ENCODE measurements around the gene METTL9.

Gene METTL9

GRCh38 chr16:21641916-21642315 is 42.5 kb downstream of the METTL9 start:
- intact Hi-C loops (cut with DNase I; ENCODE audit: low total_unique reads), result no loop called here
- no peak for DNase-seq
- Histone ChIP-seq H3K27ac (no peak overlapping the region), H3K36me3 (peaks cover 0 to 7% (median 7%) of the 10 kb centered on the region in 3 donors), H3K27me3 (no peaks in the 10 kb centered on the region), H3K4me3 (no peak overlapping the region), H3K9me3 (no peaks in the 10 kb centered on the region), H3K4me1 (no peaks in the 10 kb centered on the region)
- TF ChIP-seq CTCF (IDR thresholded peaks at IDR 0.05), result no peak

DNA sequence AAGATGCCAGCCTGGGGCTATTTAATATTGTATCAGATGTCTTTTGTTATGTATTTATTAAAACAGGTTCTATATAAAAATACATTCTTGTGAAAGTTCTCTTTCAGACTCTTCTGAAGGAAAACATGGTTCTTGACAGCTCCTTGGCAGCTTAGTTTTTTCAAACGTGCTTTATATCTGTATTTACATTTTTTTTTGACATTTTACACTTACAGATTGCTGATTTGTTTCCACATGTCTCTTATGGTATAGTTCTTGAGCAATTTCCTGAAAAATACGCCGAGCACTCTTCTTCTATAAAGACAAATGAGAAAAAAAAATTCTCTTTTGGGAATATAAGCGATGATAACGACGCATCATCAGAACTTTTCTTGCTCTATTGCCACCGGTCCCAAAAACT is 43.5 kb downstream of the METTL9 start:
- intact Hi-C loops (cut with DNase I; ENCODE audit: low total_unique reads), result no loop called here
- TF ChIP-seq CTCF (IDR thresholded peaks at IDR 0.05), result no peak
- Histone ChIP-seq H3K9me3 (no peaks in the 10 kb centered on the region), H3K4me1 (no peaks in the 10 kb centered on the region), H3K27ac (no peak overlapping the region), H3K27me3 (no peaks in the 10 kb centered on the region), H3K36me3 (no peaks in the 10 kb centered on the region), H3K4me3 (no peak overlapping the region)
- DNase-seq, result no peak

DNA sequence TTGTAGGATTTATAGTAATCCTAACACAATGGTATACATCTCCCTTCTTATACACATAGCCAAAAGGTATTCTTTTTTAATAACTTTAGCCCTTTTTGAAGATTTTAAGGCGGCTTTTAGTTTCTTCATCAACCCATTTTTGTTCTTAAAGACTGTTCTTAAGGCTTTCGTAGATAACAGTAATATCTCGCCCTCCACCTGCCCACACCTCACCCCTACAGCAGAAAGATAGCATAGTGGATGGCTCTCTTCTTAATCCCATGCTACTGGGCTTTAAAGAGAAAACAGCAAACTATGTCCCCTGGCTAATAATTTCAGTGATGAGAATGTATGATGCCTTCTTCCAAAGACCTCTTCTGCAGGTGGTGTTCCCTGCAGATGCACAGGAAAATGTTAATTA is 44.4 kb downstream of the METTL9 start:
- H3K27me3 ChIP-seq, result no peaks in the 10 kb centered on the region
- intact Hi-C loops (cut with DNase I; ENCODE audit: low total_unique reads), result loop anchor here (2.0 kb wide), 1 partner anchor 59 kb away; no protein-coding TSS in a partner anchor
- H3K9me3 ChIP-seq, result no peaks in the 10 kb centered on the region
- DNase-seq, result no peak
- TF ChIP-seq CTCF (IDR thresholded peaks at IDR 0.05), result no peak
- H3K4me1 ChIP-seq, result no peaks in the 10 kb centered on the region
- H3K4me3 ChIP-seq, result no peak overlapping the region
- H3K36me3 ChIP-seq, result no peaks in the 10 kb centered on the region
- H3K27ac ChIP-seq, result no peak overlapping the region

DNA sequence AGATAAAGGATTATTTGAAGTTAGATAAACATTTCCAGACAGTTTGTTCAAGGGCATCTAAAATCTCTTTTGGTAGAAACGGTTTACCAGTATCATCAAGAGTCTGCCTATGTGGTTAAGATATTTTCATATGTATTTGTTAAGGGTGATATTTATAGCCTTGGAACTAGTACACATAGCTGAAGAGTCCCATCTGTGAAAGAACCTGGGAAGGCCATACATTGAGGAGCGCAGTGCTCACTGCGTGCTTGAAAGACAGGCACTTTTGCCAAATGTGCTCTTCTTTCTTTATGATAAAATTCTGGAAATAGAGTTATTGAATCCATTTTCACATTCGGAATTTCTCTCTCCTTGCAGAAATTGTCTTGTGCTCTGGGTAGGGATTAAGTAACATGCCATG is 45.3 kb downstream of the METTL9 start:
- no peak overlapping the region for H3K27ac ChIP-seq
- no peaks in the 10 kb centered on the region for H3K9me3 ChIP-seq
- DNase-seq, result no peak
- intact Hi-C loops (cut with DNase I; ENCODE audit: low total_unique reads), result loop anchor here (2.0 kb wide), 1 partner anchor 60 kb away; no protein-coding TSS in a partner anchor
- no peaks in the 10 kb centered on the region for H3K27me3 ChIP-seq
- no peaks in the 10 kb centered on the region for H3K4me1 ChIP-seq
- H3K36me3 ChIP-seq, result no peaks in the 10 kb centered on the region
- no peak for TF ChIP-seq CTCF (IDR thresholded peaks at IDR 0.05)
- no peak overlapping the region for H3K4me3 ChIP-seq

GRCh38 chr16:21645261-21645721 is 45.9 kb downstream of the METTL9 start:
- H3K36me3 ChIP-seq, result no peaks in the 10 kb centered on the region
- H3K27me3 ChIP-seq, result no peaks in the 10 kb centered on the region
- intact Hi-C loops (cut with DNase I; ENCODE audit: low total_unique reads), result loop anchor here (2.0 kb wide), 1 partner anchor 60 kb away; no protein-coding TSS in a partner anchor
- H3K4me3 ChIP-seq, result peak overlapping the region; percentile 11 to 12
- DNase-seq, result no peak
- no peaks in the 10 kb centered on the region for H3K9me3 ChIP-seq
- H3K27ac ChIP-seq, result no peak overlapping the region
- no peak for TF ChIP-seq CTCF (IDR thresholded peaks at IDR 0.05)
- H3K4me1 ChIP-seq, result no peaks in the 10 kb centered on the region

- no peak for TF ChIP-seq CTCF (IDR thresholded peaks at IDR 0.05)
- Histone ChIP-seq H3K27me3 (no peaks in the 10 kb centered on the region), H3K27ac (no peak overlapping the region), H3K4me1 (no peaks in the 10 kb centered on the region), H3K36me3 (no peaks in the 10 kb centered on the region), H3K4me3 (no peak overlapping the region), H3K9me3 (no peaks in the 10 kb centered on the region)
- intact Hi-C loops (cut with DNase I; ENCODE audit: low total_unique reads), result no loop called here
- no peak for DNase-seq
Measured at GRCh38 chr16:21646091-21646490, 46.7 kb downstream of the METTL9 start.

All from tibial artery (tissue), 4 donors.